GM13976 (cell line): ENCODE measurements around the gene SLC22A3.

Source experiments
- DNase-seq: peaks from one replicate; pipeline ENCODE4 v3.0.0; 2012; ENCODE audit warnings: low spot score
- CTCF ChIP-seq: IDR thresholded peaks from 2 replicates; pipeline ENCODE4 v1.5.1; 2012; ENCODE audit warnings: borderline replicate concordance, mild to moderate bottlenecking; ENCODE audit not compliant: insufficient read depth; ENCODE audit errors: extremely low read depth, missing control alignments, control extremely low read depth
- in situ Hi-C: fragments of 300-500 bp; cut with MboI; formaldehyde crosslinking; loops from one replicate; pipeline ENCODE4 v1.12.0; 2022; ENCODE audit warnings: low sequenced_read_pairs, mixed read lengths, inconsistent platforms; ENCODE audit not compliant: unreplicated experiment

The SLC22A3 gene

GRCh38 chr6:160393891-160394653 is 45.9 kb downstream of the SLC22A3 start:
- in situ Hi-C loops, result no loop called here
- DNase-seq, result no peak
- no peak for TF ChIP-seq CTCF

GRCh38 chr6:160394654-160395035 is 46.5 kb downstream of the SLC22A3 start:
- in situ Hi-C loops, result no loop called here
- no peak for TF ChIP-seq CTCF
- DNase-seq, result no peak

- in situ Hi-C loops, result no loop called here
- TF ChIP-seq CTCF, result no peak
- DNase-seq, result no peak
Measured at GRCh38 chr6:160395187-160395586, 47.0 kb downstream of the SLC22A3 start.

GRCh38 chr6:160396292-160396691 is 48.1 kb downstream of the SLC22A3 start:
- TF ChIP-seq CTCF, result no peak
- DNase-seq, result no peak
- in situ Hi-C loops, result no loop called here

GRCh38 chr6:160398674-160399271 is 50.6 kb downstream of the SLC22A3 start:
- in situ Hi-C loops, result no loop called here
- TF ChIP-seq CTCF, result no peak
- peak; percentile 40 for DNase-seq

GRCh38 chr6:160400446-160400845 is 52.3 kb downstream of the SLC22A3 start:
- no peak for DNase-seq
- TF ChIP-seq CTCF, result no peak
- in situ Hi-C loops, result no loop called here
